ENCODE results near the gene STK32C.
"Not testable (repeated sequence)": the region's sequence is repeated elsewhere in the genome, so short reads cannot be mapped to it uniquely, and the experiment has no call there.

STK32C gene

GRCh38 chr10:132352462-132353308, 44.9 kb upstream of the STK32C start:
- TF ChIP-seq CTCF (conservative IDR thresholded peaks at IDR 0.05; ENCODE audit: low read depth, low read length), result peak; percentile 79
- DNase-seq (ENCODE audit: low read depth), result not testable (repeated sequence)

GRCh38 chr10:132351611-132352010, 43.9 kb upstream of the STK32C start:
- no peak for DNase-seq (ENCODE audit: low read depth)
- H3K4me3 ChIP-seq (ENCODE audit: low read length), result no peak overlapping the region
- no peak for TF ChIP-seq CTCF (conservative IDR thresholded peaks at IDR 0.05; ENCODE audit: low read depth, low read length)

More at GRCh38 chr10:132352462-132353308, 44.9 kb upstream of the STK32C start:
- H3K4me3 ChIP-seq (ENCODE audit: low read length), result not testable (repeated sequence)

DNA sequence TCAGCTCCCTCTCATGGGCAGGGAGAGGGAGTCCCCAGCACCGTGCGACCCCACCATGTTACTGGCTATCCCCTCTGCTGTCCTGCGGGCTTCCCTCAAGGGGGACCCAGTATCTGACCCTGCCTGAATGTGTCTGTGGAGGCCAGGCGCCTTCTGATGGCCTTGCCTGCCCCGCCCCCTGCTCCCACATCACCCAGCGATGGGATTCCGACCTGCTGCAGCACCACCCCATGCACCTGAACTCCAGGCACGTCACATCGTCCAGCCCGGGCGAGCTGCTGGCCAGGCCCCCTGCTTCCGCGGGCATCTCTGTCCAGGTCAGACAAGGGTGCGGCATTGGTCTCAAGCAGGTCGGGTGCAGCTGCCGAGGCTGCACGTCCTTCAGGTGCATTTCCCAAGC, 43.2 kb upstream of the STK32C start:
- TF ChIP-seq CTCF (conservative IDR thresholded peaks at IDR 0.05; ENCODE audit: low read depth, low read length), result no peak
- DNase-seq (ENCODE audit: low read depth), result no peak

DNA sequence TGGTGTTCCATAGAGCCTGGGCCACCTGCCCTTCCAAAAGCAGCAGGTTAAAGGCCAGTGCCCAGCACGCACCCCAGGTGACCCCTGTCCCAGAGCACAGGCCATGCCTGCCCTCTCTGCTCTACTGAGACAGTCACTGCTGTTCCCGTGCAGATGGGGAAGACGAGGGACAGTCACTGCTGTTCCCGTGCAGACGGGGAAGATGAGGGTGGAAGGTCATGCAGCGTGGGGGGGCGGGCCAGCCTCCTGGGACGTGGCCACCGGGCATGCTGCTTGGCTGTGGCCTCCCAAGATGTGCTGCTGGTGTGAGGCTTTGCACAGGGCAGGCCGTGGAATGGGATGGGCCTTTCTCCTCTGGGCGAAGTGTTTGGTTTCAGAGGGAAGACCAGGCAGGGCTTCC, 42.6 kb upstream of the STK32C start:
- no peak for DNase-seq (ENCODE audit: low read depth)
- TF ChIP-seq CTCF (conservative IDR thresholded peaks at IDR 0.05; ENCODE audit: low read depth, low read length), result no peak
- no peak overlapping the region for H3K4me3 ChIP-seq (ENCODE audit: low read length)

More for the DNA sequence above, 43.2 kb upstream of the STK32C start:
- no peak overlapping the region for H3K4me3 ChIP-seq (ENCODE audit: low read length)

GRCh38 chr10:132349766-132350165, 42.0 kb upstream of the STK32C start:
- TF ChIP-seq CTCF (conservative IDR thresholded peaks at IDR 0.05; ENCODE audit: low read depth, low read length), result no peak
- DNase-seq (ENCODE audit: low read depth), result no peak
- no peak overlapping the region for H3K4me3 ChIP-seq (ENCODE audit: low read length)

DNA sequence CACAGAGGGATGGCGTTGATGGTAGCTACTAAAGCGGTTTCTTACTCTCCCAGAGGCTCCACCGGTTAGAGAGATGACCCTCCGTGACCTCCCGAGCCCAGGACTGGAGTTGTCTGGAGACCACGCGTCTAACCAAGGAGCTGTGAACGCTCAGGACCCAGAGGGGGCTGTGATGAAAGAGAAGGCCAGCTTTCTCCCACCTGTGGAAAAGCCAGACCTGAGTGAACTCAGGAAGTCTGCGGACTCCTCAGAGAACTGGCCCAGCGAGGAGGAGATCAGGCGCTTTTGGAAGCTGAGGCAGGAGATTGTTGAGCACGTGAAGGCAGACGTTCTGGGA, 40.1 kb upstream of the STK32C start:
- no peak for TF ChIP-seq CTCF (conservative IDR thresholded peaks at IDR 0.05; ENCODE audit: low read depth, low read length)
- no peak overlapping the region for H3K4me3 ChIP-seq (ENCODE audit: low read length)
- no peak for DNase-seq (ENCODE audit: low read depth)

Measured in retinal pigment epithelial cell (primary cell).